ENCODE data around the gene LRRC27. TPM values are rescaled to one million over a fixed set of nuclear protein-coding genes. Genes with fewer than 3 reads are reported as not detected.

LRRC27 gene
- total RNA-seq, 4 donors from 2014 or later, result 0.59 to 32.6 (median 15.3) TPM

DNA sequence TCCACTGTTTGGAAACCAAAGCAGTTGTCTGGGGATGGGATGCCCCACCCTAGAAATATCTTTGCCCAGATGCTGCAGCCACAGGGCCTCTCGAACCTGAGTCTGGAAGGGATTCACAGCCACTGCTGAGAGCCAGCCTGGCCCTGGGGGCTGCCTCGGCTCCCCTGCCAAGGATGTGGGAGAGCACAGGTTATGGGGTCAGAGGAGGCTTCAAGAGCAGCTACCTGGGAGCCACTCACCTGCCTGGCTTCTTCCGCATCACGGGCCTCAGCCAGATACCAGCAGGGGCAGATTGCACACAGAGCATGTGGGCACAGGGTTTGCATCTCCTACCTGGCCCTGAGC is 59.7 kb downstream of the LRRC27 start:
- DNase-seq, result peak in 1 of 2 donors; percentile 13
- TF ChIP-seq POLR2A (IDR thresholded peaks at IDR 0.05), result no peak
- TF ChIP-seq, protein P1, sequence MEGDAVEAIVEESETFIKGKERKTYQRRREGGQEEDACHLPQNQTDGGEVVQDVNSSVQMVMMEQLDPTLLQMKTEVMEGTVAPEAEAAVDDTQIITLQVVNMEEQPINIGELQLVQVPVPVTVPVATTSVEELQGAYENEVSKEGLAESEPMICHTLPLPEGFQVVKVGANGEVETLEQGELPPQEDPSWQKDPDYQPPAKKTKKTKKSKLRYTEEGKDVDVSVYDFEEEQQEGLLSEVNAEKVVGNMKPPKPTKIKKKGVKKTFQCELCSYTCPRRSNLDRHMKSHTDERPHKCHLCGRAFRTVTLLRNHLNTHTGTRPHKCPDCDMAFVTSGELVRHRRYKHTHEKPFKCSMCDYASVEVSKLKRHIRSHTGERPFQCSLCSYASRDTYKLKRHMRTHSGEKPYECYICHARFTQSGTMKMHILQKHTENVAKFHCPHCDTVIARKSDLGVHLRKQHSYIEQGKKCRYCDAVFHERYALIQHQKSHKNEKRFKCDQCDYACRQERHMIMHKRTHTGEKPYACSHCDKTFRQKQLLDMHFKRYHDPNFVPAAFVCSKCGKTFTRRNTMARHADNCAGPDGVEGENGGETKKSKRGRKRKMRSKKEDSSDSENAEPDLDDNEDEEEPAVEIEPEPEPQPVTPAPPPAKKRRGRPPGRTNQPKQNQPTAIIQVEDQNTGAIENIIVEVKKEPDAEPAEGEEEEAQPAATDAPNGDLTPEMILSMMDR (IDR thresholded peaks at IDR 0.05), result no peak
- Histone ChIP-seq H3K27ac (no peak overlapping the region), H3K9me3 (no peaks in the 10 kb centered on the region), H3K4me1 (no peaks in the 10 kb centered on the region), H3K36me3 (no peaks in the 10 kb centered on the region), H3K4me3 (no peak overlapping the region), H3K27me3 (no peaks in the 10 kb centered on the region)
- intact Hi-C loops (cut with DNase I; ENCODE audit: low total_unique reads), result no loop called here

DNA sequence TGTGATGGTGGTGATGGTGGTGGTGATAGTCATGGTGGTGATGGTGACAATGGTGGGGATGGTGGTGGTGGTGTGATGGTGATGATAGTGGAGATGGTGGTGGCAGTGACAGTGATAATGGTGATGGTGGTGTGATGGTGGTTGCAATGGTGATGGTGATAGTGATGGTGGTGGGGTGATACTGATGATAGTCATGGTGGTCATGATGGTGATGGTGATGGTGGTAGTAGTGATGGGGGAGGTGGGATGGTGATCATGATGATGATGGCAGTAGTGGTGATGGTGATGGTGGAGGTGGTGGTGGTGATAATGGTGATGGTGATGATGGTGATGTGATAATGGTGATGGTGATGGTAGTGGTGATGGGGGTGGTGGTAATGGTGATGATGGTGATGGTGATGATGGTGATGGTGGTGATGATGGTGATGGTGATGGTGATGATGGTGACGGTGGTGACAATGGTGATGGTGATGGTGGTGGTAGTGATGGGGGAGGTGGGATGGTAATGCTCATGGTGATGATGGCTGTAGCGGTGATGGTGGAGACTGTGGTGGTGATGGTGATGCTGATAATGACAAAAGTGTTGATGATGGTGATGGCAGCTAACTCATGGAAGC is 60.3 kb downstream of the LRRC27 start:
- Histone ChIP-seq H3K4me1 (no peaks in the 10 kb centered on the region), H3K36me3 (no peaks in the 10 kb centered on the region), H3K9me3 (no peaks in the 10 kb centered on the region), H3K27ac (no peak overlapping the region), H3K4me3 (no peak overlapping the region), H3K27me3 (no peaks in the 10 kb centered on the region)
- no peak for TF ChIP-seq POLR2A (IDR thresholded peaks at IDR 0.05)
- TF ChIP-seq, protein P1 (IDR thresholded peaks at IDR 0.05), result no peak
- no peak for DNase-seq
- intact Hi-C loops (cut with DNase I; ENCODE audit: low total_unique reads), result no loop called here

GRCh38 chr10:132392811-132393694 is 61.1 kb downstream of the LRRC27 start:
- Histone ChIP-seq H3K9me3 (no peaks in the 10 kb centered on the region), H3K27ac (peak overlapping the region in 1 of 2 donors; percentile 14), H3K27me3 (no peaks in the 10 kb centered on the region), H3K36me3 (no peaks in the 10 kb centered on the region), H3K4me1 (peaks cover 0 to under 1% of the 10 kb centered on the region in 2 donors), H3K4me3 (no peak overlapping the region)
- DNase-seq, result no peak
- no peak for TF ChIP-seq POLR2A (IDR thresholded peaks at IDR 0.05)
- intact Hi-C loops (cut with DNase I; ENCODE audit: low total_unique reads), result no loop called here

DNA sequence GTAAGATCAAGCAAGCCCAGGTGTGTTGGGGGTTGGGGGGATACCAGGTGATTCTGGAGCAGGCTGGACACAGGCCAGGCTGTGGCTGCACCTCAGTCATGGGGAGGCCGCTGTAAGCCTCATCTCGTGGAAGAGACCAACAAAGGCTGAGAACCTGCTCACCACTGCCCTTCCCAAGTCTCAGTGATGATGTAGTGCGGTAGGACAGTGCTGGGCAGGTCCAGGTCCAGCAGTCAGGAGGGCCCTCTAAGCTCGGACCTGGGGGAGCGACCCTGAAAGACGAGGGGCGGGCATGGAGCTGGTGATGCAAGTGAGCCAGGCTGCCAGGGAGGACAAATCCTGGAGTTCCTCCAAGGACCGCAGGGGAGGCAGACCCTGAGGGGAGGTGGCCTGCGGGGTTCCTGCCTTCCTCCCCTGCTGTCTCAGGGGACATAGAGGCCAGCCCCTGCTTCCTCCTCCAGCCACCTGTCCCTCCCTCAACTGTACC is 61.7 kb downstream of the LRRC27 start:
- intact Hi-C loops (cut with DNase I; ENCODE audit: low total_unique reads), result no loop called here

GRCh38 chr10:132394201-132394811 is 62.3 kb downstream of the LRRC27 start:
- TF ChIP-seq, protein P1 (IDR thresholded peaks at IDR 0.05), result no peak
- TF ChIP-seq POLR2A (IDR thresholded peaks at IDR 0.05), result no peak
- intact Hi-C loops (cut with DNase I; ENCODE audit: low total_unique reads), result no loop called here
- Histone ChIP-seq H3K27me3 (no peaks in the 10 kb centered on the region), H3K4me1 (peaks cover 0 to 13% of the 10 kb centered on the region in 2 donors), H3K27ac (peak overlapping the region in 1 of 2 donors; percentile 98), H3K36me3 (no peaks in the 10 kb centered on the region), H3K4me3 (no peak overlapping the region), H3K9me3 (no peaks in the 10 kb centered on the region)
- no peak for DNase-seq

More for the DNA sequence above, 61.7 kb downstream of the LRRC27 start:
- Histone ChIP-seq H3K9me3 (no peaks in the 10 kb centered on the region), H3K4me1 (peaks cover 0 to 7% of the 10 kb centered on the region in 2 donors), H3K27me3 (no peaks in the 10 kb centered on the region), H3K27ac (peak overlapping the region in 1 of 2 donors; percentile 98), H3K36me3 (no peaks in the 10 kb centered on the region), H3K4me3 (no peak overlapping the region)
- no peak for TF ChIP-seq POLR2A (IDR thresholded peaks at IDR 0.05)
- TF ChIP-seq, protein P1 (IDR thresholded peaks at IDR 0.05), result no peak
- no peak for DNase-seq
